GM12873 (cell line): Measurements from ENCODE around the gene SPA17.

Experiments
- CTCF ChIP-seq: IDR thresholded peaks from 2 replicates; pipeline ENCODE4 v1.5.1; 2012; ENCODE audit warnings: low read depth, mild to moderate bottlenecking, moderate library complexity, low read length, control low read depth; ENCODE audit not compliant: insufficient read depth; ENCODE audit errors: missing control alignments

SPA17 gene

GRCh38 chr11:124673333-124674167, at the start of gene SPA17, which contains the start of gene SIAE:
SPA17 (plus strand) TSS chr11:124673904; CDS start chr11:124675265, 1,361 bp downstream.
SIAE (minus strand) TSS chr11:124673739; CDS start chr11:124673708, 31 bp downstream.
- TF ChIP-seq CTCF, result no peak

GRCh38 chr11:124625504-124626168, 48.1 kb upstream of the SPA17 start:
- no peak for TF ChIP-seq CTCF

GRCh38 chr11:124627546-124627945, 46.2 kb upstream of the SPA17 start:
- TF ChIP-seq CTCF, result no peak

GRCh38 chr11:124629961-124630360, 43.7 kb upstream of the SPA17 start:
- no peak for TF ChIP-seq CTCF

GRCh38 chr11:124633355-124633754, 40.3 kb upstream of the SPA17 start:
- TF ChIP-seq CTCF, result peak; percentile 22

- no peak for TF ChIP-seq CTCF
Observed at GRCh38 chr11:124635932-124636331, 37.8 kb upstream of the SPA17 start.

GRCh38 chr11:124638500-124638899, 35.2 kb upstream of the SPA17 start:
- no peak for TF ChIP-seq CTCF
